ENCODE data around the gene SKI. TPM values are rescaled to one million over a fixed set of nuclear protein-coding genes. Genes with fewer than 3 reads are reported as not detected.

Gene SKI
- total and polyA plus RNA-seq, 7 experiments from 2014 or later = 0.61 to 278 (median 95.3) TPM

- CTCF ChIA-PET = no interaction called here
- H3K27me3 Mint-ChIP-seq = no peaks in the 10 kb centered on the region
These were observed 69.3 kb downstream of the SKI start for GRCh38 chr1:2297246-2298011.

GRCh38 chr1:2298685-2299084, 70.6 kb downstream of the SKI start:
- Mint-ChIP-seq H3K4me3 (peak overlapping the region; percentile 25 to 87 (median 51)), H3K36me3 (peaks cover 0 to 15% (median 0%) of the 10 kb centered on the region in 5 donors), H3K4me1 (peaks cover 25 to 95% (median 61%) of the 10 kb centered on the region in 7 donors), H3K27ac (peak overlapping the region; percentile 91 to 99 (median 97)), H3K9me3 (no peaks in the 10 kb centered on the region), H3K27me3 (no peaks in the 10 kb centered on the region)
- Histone ChIP-seq H3K27me3 (ENCODE audit: control insufficient read depth in 2 of 2, insufficient read depth in 2 of 2, low read length in 2 of 2) (no peaks in the 10 kb centered on the region), H3K27ac (ENCODE audit: low read depth, low read length) (peak overlapping the region; percentile 98), H3K9me3 (ENCODE audit: control insufficient read depth in 2 of 3, low read length in 3 of 3) (no peaks in the 10 kb centered on the region), H3K36me3 (ENCODE audit: control insufficient read depth in 2 of 3, insufficient read depth in 3 of 3, low read length in 3 of 3) (peaks cover 0 to 19% (median 10%) of the 10 kb centered on the region in 3 experiments), H3K4me1 (ENCODE audit: control insufficient read depth in 2 of 2, insufficient read depth in 2 of 2, low read length in 2 of 2) (peaks cover 42 to 76% of the 10 kb centered on the region in 2 donors), H3K4me3 (ENCODE audit: low read length) (no peak overlapping the region)
- ATAC-seq (no peak), DNase-seq (no peak)
- CTCF ChIA-PET = no interaction called here
- POLR2A ChIA-PET = interaction anchor here (0.9 to 5.0 kb wide), 7 partner anchors 8 to 71 kb away, joined by 3 to 37 read pairs (median 4); no protein-coding TSS in a partner anchor
- intact Hi-C loops (cut with micrococcal nuclease) = loop anchor here in 1 of 2 donors (10.0 kb wide), 1 partner anchor 226 kb away; the partner anchor contains the start of gene PANK4

More at GRCh38 chr1:2297246-2298011, 69.3 kb downstream of the SKI start:
- Histone ChIP-seq H3K4me3 (ENCODE audit: low read length) (no peak overlapping the region), H3K9me3 (ENCODE audit: control insufficient read depth in 2 of 3, low read length in 3 of 3) (no peaks in the 10 kb centered on the region), H3K4me1 (ENCODE audit: control insufficient read depth in 2 of 2, insufficient read depth in 2 of 2, low read length in 2 of 2) (peaks cover 45 to 88% of the 10 kb centered on the region in 2 donors), H3K36me3 (ENCODE audit: control insufficient read depth in 2 of 3, insufficient read depth in 3 of 3, low read length in 3 of 3) (peaks cover 0 to 7% (median 6%) of the 10 kb centered on the region in 3 experiments), H3K27ac (ENCODE audit: low read depth, low read length) (peak overlapping the region; percentile 98), H3K27me3 (ENCODE audit: control insufficient read depth in 2 of 2, insufficient read depth in 2 of 2, low read length in 2 of 2) (no peaks in the 10 kb centered on the region)
- H3K4me1 Mint-ChIP-seq = peaks cover 34 to 96% (median 73%) of the 10 kb centered on the region in 7 donors
- peak overlapping the region in 8 of 9 donors; percentile 78 to 99 (median 96) for H3K27ac Mint-ChIP-seq
- no peak for ATAC-seq
- DNase-seq = no peak
- POLR2A ChIA-PET = interaction anchor here (1.0 to 5.0 kb wide), 3 partner anchors 7 to 67 kb away, joined by 4 to 37 read pairs (median 4); no protein-coding TSS in a partner anchor
- peak overlapping the region in 5 of 10 donors; percentile 32 to 75 (median 66) for H3K4me3 Mint-ChIP-seq
- peaks cover 0 to 9% (median 0%) of the 10 kb centered on the region in 5 donors for H3K36me3 Mint-ChIP-seq
- H3K9me3 Mint-ChIP-seq = no peaks in the 10 kb centered on the region
- intact Hi-C loops (cut with micrococcal nuclease) = loop anchor here in 1 of 2 donors (10.0 kb wide), 1 partner anchor 227 kb away; the partner anchor contains the start of gene PANK4

DNA sequence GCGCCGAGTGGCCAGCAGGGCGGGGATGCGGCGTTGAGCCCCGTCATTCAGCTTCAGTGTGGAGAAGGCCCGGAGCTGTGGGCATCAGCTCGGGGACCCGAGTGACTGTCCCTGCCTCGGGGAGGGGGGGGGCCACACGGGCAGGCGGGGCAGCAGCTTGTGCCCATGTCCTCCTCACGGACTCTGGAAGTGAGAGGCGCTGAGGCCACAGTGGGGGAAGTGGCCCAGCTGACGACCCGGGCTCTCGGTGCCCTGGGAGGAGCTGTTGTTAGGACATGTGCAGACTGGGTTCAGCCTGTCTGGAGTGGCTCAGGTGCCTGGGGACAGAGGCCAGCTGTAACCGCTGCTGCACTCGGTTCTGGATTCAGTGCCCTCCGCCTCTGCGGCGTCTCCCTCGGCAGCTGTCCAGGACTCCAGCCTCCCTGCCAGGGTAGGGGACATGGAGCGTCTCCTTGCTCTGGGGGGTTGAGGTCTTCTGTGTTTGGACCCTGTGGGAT, 71.1 kb downstream of the SKI start:
- Mint-ChIP-seq H3K4me3 (peak overlapping the region; percentile 36 to 87 (median 60)), H3K27ac (peak overlapping the region; percentile 91 to 99 (median 99)), H3K27me3 (no peaks in the 10 kb centered on the region), H3K4me1 (peaks cover 20 to 90% (median 56%) of the 10 kb centered on the region in 7 donors), H3K9me3 (no peaks in the 10 kb centered on the region), H3K36me3 (peaks cover 0 to 15% (median 0%) of the 10 kb centered on the region in 5 donors)
- peaks cover 0 to 24% (median 8%) of the 10 kb centered on the region in 3 experiments for H3K36me3 ChIP-seq (ENCODE audit: control insufficient read depth in 2 of 3, insufficient read depth in 3 of 3, low read length in 3 of 3)
- peaks cover 41 to 71% of the 10 kb centered on the region in 2 donors for H3K4me1 ChIP-seq (ENCODE audit: control insufficient read depth in 2 of 2, insufficient read depth in 2 of 2, low read length in 2 of 2)
- POLR2A ChIA-PET = interaction anchor here (0.9 to 5.0 kb wide), 6 partner anchors 9 to 72 kb away, joined by 3 to 45 read pairs (median 6); no protein-coding TSS in a partner anchor
- intact Hi-C loops (cut with micrococcal nuclease) = loop anchor here in 1 of 2 donors (10.0 kb wide), 1 partner anchor 226 kb away; the partner anchor contains the start of gene PANK4
- H3K27ac ChIP-seq (ENCODE audit: low read depth, low read length) = peak overlapping the region; percentile 98
- H3K27me3 ChIP-seq (ENCODE audit: control insufficient read depth in 2 of 2, insufficient read depth in 2 of 2, low read length in 2 of 2) = no peaks in the 10 kb centered on the region
- peak overlapping the region; percentile 77 for H3K4me3 ChIP-seq (ENCODE audit: low read length)
- no peak for DNase-seq
- CTCF ChIA-PET = interaction anchor here (1.1 to 1.8 kb wide), 3 partner anchors 13 to 65 kb away, joined by 3 to 4 read pairs (median 3); no protein-coding TSS in a partner anchor
- ATAC-seq = no peak
- no peaks in the 10 kb centered on the region for H3K9me3 ChIP-seq (ENCODE audit: control insufficient read depth in 2 of 3, low read length in 3 of 3)

DNA sequence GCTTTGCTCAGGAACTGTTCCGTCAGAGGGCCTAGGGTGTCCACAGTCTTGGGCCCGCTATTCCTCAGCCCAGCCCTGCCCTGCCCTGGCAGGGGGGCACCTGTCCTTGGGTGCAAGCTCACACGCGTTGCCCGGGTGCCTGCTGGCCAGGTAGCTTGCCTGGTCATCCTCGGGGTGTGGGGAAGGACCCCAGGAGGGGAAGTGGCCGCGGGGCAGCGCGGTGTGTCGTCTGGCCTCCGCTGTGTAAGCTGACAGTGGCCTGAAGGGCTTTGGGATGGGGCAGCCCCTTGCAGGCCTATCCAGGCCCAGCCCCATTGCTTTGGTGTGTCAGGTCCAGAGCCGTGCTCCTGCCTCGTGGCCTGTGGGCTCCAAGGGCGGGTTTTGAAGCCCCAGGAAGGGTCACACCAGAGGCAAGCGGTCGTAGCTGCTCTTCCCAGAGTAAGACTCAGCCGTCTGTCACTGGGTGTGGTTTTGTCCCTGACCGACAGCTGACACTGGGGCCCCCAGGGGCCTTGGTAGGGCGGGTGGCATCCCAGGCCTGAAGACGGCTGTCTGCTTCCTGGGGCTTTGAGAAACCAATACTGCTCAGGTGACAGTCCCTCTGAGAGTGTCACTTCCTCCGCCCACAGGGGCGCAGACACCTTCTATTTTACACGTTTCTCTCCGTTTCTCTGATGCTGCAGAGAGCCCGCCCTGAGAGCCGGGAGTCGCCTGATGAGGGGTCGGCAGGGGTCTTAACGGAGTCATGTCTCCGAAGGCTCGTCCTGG, 72.1 kb downstream of the SKI start:
- Mint-ChIP-seq H3K9me3 (no peaks in the 10 kb centered on the region), H3K4me3 (peak overlapping the region; percentile 79 to 89 (median 85)), H3K36me3 (peaks cover 0 to 21% (median 0%) of the 10 kb centered on the region in 5 donors), H3K27ac (peak overlapping the region; percentile 91 to 99 (median 99)), H3K27me3 (no peaks in the 10 kb centered on the region), H3K4me1 (peaks cover 19 to 80% (median 50%) of the 10 kb centered on the region in 7 donors)
- ChIA-PET POLR2A (interaction anchor here (0.7 to 5.0 kb wide), 9 partner anchors 10 to 576 kb away, joined by 3 to 45 read pairs (median 7); partner anchors contain the start of genes CDK11A, MORN1 and RER1), CTCF (interaction anchor here (0.9 to 1.8 kb wide), 7 partner anchors 12 to 105 kb away, joined by 3 to 6 read pairs (median 4); partner anchors contain the start of gene FAAP20)
- ATAC-seq (peak; percentile 74), DNase-seq (peak; percentile 56 to 88 (median 83))
- Histone ChIP-seq H3K27ac (ENCODE audit: low read depth, low read length) (peak overlapping the region; percentile 98), H3K4me3 (ENCODE audit: low read length) (peak overlapping the region; percentile 77), H3K27me3 (ENCODE audit: control insufficient read depth in 2 of 2, insufficient read depth in 2 of 2, low read length in 2 of 2) (no peaks in the 10 kb centered on the region), H3K9me3 (ENCODE audit: control insufficient read depth in 2 of 3, low read length in 3 of 3) (no peaks in the 10 kb centered on the region), H3K4me1 (ENCODE audit: control insufficient read depth in 2 of 2, insufficient read depth in 2 of 2, low read length in 2 of 2) (peaks cover 41 to 61% of the 10 kb centered on the region in 2 donors), H3K36me3 (ENCODE audit: control insufficient read depth in 2 of 3, insufficient read depth in 3 of 3, low read length in 3 of 3) (peaks cover 0 to 28% (median 18%) of the 10 kb centered on the region in 3 experiments)
- intact Hi-C loops (cut with micrococcal nuclease) = loop anchor here (1.0 to 5.0 kb wide), 3 partner anchors 9 to 383 kb away; partner anchors contain the start of genes CALML6 (in 1 of the 2) and TMEM52 (in 1 of the 2)

GRCh38 chr1:2300851-2301606, 72.9 kb downstream of the SKI start:
- Histone ChIP-seq H3K27me3 (ENCODE audit: control insufficient read depth in 2 of 2, insufficient read depth in 2 of 2, low read length in 2 of 2) (no peaks in the 10 kb centered on the region), H3K4me3 (ENCODE audit: low read length) (peak overlapping the region; percentile 77), H3K9me3 (ENCODE audit: control insufficient read depth in 2 of 3, low read length in 3 of 3) (no peaks in the 10 kb centered on the region), H3K27ac (ENCODE audit: low read depth, low read length) (peak overlapping the region; percentile 98), H3K4me1 (ENCODE audit: control insufficient read depth in 2 of 2, insufficient read depth in 2 of 2, low read length in 2 of 2) (peaks cover 36 to 54% of the 10 kb centered on the region in 2 donors), H3K36me3 (ENCODE audit: control insufficient read depth in 2 of 3, insufficient read depth in 3 of 3, low read length in 3 of 3) (peaks cover 0 to 36% (median 18%) of the 10 kb centered on the region in 3 experiments)
- H3K36me3 Mint-ChIP-seq = peaks cover 0 to 29% (median 0%) of the 10 kb centered on the region in 5 donors
- H3K9me3 Mint-ChIP-seq = no peaks in the 10 kb centered on the region
- intact Hi-C loops (cut with micrococcal nuclease) = loop anchor here (1.0 to 5.0 kb wide), 12 partner anchors 10 to 384 kb away; partner anchors contain the start of genes CALML6 (in 1 of the 2), MORN1 (in 1 of the 2), RER1 (in 1 of the 2) and TMEM52 (in 1 of the 2)
- peak overlapping the region; percentile 91 to 99 (median 99) for H3K27ac Mint-ChIP-seq
- DNase-seq = peak; percentile 69 to 98 (median 97)
- H3K4me1 Mint-ChIP-seq = peaks cover 14 to 72% (median 42%) of the 10 kb centered on the region in 7 donors
- ATAC-seq = peak; percentile 90
- ChIA-PET CTCF (interaction anchor here (0.6 to 1.8 kb wide), 6 partner anchors 64 to 106 kb away, joined by 3 to 6 read pairs (median 4); partner anchors contain the start of gene FAAP20), POLR2A (interaction anchor here (0.7 to 5.0 kb wide), 11 partner anchors 11 to 577 kb away, joined by 3 to 45 read pairs (median 4); partner anchors contain the start of genes CDK11A, MORN1 and RER1)
- H3K4me3 Mint-ChIP-seq = peak overlapping the region; percentile 79 to 89 (median 85)
- H3K27me3 Mint-ChIP-seq = no peaks in the 10 kb centered on the region
